Measurements from ENCODE around the gene SPATA4.

SPATA4 gene

DNA sequence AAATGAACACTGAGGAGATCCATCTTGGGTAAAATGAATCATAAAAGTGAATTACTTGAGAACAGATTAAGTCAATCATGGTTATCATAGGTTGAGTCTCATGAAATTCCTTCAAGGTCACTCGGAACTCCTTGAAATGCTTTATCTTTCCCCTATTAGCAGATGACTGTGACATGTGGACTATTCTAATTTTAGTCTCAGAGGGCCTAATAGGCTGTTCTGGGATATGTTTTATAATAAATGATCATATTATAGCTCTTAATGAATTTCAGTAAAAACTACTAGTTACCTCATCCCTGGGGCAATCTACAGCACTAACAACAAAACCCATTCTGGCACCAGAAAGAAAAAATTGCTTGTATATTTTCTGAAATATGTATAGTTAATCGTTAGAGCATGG lies 44.7 kb downstream of the SPATA4 start:
- TF ChIP-seq, protein P1, sequence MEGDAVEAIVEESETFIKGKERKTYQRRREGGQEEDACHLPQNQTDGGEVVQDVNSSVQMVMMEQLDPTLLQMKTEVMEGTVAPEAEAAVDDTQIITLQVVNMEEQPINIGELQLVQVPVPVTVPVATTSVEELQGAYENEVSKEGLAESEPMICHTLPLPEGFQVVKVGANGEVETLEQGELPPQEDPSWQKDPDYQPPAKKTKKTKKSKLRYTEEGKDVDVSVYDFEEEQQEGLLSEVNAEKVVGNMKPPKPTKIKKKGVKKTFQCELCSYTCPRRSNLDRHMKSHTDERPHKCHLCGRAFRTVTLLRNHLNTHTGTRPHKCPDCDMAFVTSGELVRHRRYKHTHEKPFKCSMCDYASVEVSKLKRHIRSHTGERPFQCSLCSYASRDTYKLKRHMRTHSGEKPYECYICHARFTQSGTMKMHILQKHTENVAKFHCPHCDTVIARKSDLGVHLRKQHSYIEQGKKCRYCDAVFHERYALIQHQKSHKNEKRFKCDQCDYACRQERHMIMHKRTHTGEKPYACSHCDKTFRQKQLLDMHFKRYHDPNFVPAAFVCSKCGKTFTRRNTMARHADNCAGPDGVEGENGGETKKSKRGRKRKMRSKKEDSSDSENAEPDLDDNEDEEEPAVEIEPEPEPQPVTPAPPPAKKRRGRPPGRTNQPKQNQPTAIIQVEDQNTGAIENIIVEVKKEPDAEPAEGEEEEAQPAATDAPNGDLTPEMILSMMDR (IDR thresholded peaks at IDR 0.05) = no peak

DNA sequence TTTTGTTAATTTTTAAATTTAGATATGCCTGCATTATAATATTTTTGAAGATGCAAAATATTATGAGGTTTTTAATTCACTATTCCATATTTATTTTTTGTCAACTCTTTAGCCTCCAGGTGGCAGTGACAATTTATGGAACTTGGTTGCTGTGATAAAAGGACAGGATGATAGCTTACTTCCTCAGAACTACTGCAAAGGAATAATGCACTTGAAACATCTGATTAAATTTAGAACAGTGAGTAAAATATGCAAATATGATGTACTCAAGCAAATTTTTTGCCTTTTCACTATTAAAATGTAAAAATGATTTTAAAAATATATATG lies 45.1 kb downstream of the SPATA4 start:
- TF ChIP-seq, protein P1 (IDR thresholded peaks at IDR 0.05) = peak; percentile 54; the same call in 1 of the 2 replicates

DNA sequence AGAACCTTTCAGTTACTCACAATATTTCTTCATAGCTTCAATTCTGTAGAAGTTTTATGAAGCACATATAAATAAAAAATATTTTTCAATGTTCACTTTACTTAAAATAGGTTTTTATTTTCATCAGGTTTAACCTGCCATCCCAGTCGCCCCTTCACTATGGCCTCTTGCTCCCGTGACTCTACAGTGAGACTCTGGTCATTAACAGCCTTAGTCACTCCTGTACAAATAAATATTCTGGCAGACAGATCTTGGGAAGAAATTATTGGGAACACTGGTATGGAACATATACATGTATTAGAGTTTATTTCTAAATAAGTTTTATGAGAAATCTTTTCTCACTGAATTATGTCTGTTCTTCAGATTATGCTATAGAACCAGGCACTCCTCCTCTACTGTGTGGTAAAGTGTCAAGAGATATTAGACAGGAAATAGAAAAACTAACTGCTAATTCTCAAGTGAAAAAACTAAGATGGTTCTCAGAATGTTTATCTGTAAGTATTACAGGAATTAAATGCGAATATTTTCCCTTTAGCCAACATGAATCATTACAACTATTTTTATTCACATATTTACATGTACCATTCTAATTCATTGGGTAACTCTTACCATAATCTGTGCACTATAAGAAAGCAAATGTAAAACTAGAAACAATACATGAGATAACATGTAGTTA lies 45.6 kb downstream of the SPATA4 start:
- TF ChIP-seq, protein P1 (IDR thresholded peaks at IDR 0.05) = no peak

DNA sequence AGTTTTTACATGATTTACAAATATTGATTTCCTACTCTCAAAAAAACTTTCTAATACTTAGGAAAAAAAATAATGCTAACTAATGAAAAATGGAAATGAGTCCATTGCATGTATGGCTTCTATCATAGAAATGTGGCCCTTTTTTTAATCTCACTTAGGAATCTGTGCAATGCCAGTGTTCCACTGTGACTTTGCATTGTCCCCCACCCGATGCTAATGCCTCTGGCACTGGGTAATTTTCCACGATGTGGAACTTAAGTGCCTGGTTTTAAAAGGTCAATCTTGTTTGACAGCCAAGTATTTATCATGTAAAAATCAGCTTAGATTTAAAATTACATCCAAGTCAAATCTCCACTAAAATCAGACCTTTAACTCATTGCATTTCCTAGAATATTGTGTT lies 53.1 kb downstream of the SPATA4 start:
- TF ChIP-seq, protein P1 (IDR thresholded peaks at IDR 0.05) = no peak

DNA sequence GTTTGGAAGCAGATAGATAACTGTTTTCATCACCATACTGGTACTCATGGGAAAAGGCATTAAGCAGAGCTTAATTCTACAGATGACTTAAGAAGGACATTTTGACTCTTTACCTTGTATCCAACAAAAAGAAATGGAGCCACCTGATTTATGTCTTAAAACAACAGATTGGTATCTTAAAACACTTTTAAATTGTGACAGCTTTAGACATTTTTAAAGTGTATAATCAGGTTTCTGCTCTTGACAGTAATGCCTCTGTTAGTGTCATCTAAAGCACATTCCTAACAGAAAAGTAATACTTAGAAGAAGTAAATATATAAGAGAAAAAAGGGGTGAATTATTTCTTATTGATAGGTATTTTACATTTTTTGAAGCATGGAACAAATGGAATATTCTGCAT lies 55.9 kb downstream of the SPATA4 start:
- TF ChIP-seq, protein P1 (IDR thresholded peaks at IDR 0.05) = no peak

DNA sequence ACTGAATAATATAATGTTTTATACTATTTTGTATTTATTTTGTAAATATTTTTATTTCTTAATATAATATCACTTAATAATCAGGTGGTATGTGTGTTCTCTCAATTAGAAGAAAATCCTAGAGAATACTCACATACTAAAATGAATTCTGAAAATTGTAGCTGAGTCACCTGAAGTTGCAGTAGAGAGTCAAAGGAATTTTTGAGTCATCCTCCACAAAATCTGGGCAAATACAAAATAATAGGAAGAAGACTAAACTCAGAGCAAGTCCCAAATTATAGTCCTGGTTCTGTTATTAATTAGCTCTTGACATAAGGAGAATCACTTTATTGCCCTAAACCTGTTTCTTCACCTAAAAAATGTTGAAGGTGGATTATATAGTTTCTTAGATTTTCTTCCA lies 57.8 kb downstream of the SPATA4 start:
- TF ChIP-seq, protein P1 (IDR thresholded peaks at IDR 0.05) = no peak

DNA sequence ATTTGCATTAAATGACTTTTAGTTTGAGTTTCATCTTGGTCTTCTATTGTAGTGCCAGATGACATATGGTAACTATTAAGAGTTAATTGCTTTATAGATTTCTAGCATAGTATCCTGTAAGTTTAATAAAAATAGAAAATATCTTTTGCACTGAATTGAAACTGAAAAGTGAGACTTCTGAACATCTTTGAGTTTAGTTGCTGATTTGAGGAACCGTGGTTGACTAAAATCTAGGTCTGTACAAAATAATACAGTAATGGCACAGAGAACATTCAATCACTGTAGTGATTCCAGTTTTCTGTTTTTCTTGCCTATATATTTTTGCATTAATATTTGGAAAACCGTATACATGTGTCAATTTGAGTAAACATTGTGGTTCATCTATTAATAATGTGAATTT lies 60.7 kb downstream of the SPATA4 start:
- TF ChIP-seq, protein P1 (IDR thresholded peaks at IDR 0.05) = no peak

All from LNCAP (cell line).